Cardiac septum (tissue), 1 donor: ENCODE measurements around the gene RABL3. TPM values are rescaled to one million over a fixed set of nuclear protein-coding genes. Genes with fewer than 3 reads are reported as not detected.
"Not testable (repeated sequence)": the region's sequence is repeated elsewhere in the genome, so short reads cannot be mapped to it uniquely, and the experiment has no call there.

Experiments
- DNase-seq: peaks from one replicate; pipeline ENCODE4 v3.0.0-alpha.2; 2020; ENCODE audit warnings: low spot score
- intact Hi-C: fragments of 100-400 bp; cut with DNase I; formaldehyde crosslinking; loops from one replicate; pipeline ENCODE4 v1.14.0; 2022
- total RNA-seq: library from RNA; stranded (reverse); fragmentation: NEBNext Ultra II Directional; extraction: Animal tissue kit (Norgen Biotek cat#: 25700); gene quantifications from one replicate; pipeline ENCODE4 v1.2.1, GENCODE V29; 2021
- donor health status: DM: no; HTN: no; CAD: no.

The RABL3 gene
- total RNA-seq, 1 donor from 2014 or later = 22.8 TPM

- DNase-seq = no peak
- intact Hi-C loops = no loop called here
These were observed 52.9 kb downstream of the RABL3 start for GRCh38 chr3:120689395-120689794.

- no peak for DNase-seq
- intact Hi-C loops = no loop called here
These were observed 54.2 kb downstream of the RABL3 start for GRCh38 chr3:120688121-120688520.

DNA sequence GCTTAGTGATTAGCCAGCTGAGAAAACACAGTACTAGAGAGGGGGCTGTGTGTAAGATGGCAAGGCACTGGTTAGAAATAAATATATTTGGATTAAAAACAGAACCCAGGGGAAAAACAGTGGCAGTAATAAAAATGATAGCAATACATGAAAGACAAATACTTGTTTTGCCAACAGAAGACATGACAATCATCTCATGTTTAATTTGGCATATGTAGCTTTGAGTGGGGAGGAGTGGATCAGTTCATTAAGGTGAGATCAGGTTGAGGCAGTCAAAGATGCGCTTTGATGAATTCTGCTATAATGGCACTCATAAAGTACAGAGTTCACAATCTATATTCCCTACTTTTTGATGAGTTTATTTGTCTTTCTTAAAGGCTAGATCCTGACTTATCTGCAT, 56.9 kb downstream of the RABL3 start:
- intact Hi-C loops = no loop called here
- DNase-seq = no peak

- DNase-seq = no peak
- intact Hi-C loops = no loop called here
These were observed 57.4 kb downstream of the RABL3 start for GRCh38 chr3:120684896-120685295.

GRCh38 chr3:120683671-120684301, 58.5 kb downstream of the RABL3 start:
- DNase-seq = no peak
- intact Hi-C loops = no loop called here

DNA sequence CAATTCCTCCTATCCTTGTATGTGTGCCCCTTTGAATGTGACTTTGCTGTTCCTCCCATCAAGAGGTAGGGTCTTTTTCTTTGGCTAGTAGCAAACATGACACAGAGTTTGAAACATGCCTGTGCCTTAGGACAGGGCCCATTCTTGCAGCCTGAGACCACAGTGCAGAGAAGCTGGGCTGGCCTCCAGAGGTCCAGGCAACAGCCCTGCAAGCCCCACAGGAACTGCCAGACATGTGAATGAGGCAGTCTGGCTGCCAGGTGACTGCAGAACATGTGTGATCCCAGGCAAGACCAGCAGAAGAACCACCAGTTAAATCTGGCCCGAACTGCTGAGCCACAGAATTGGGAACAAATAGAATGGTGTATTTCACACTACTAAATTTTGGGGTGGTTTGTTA, 59.1 kb downstream of the RABL3 start:
- intact Hi-C loops = no loop called here
- no peak for DNase-seq

- no peak for DNase-seq
- intact Hi-C loops = no loop called here
These were observed 60.1 kb downstream of the RABL3 start, which contains the start of gene HGD for GRCh38 chr3:120682095-120682681. TSS of gene HGD (minus strand) at chr3:120682239. CDS start at chr3:120682111, 128 bp downstream.

GRCh38 chr3:120681506-120682038, 60.7 kb downstream of the RABL3 start:
- intact Hi-C loops = no loop called here
- no peak for DNase-seq

DNA sequence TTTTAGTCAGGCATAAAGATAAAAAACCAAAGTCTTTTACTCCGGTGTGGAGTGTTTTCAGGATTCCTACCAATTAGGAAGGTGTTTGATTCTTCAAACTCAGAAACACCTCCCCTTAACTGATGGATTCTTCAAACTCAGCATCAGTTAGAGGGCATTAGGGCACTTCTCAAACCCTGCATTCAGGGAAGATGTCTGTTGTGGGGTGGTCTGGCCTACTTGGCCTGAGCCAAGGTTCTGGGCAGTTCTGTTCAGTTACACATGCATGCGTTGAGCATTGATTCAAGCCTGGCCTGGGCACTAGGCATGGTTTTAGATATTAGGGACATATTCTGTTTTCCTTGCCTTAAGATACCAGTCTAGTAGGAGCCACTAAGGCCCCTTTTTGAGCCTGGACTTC, 61.3 kb downstream of the RABL3 start:
- intact Hi-C loops = no loop called here
- no peak for DNase-seq

DNA sequence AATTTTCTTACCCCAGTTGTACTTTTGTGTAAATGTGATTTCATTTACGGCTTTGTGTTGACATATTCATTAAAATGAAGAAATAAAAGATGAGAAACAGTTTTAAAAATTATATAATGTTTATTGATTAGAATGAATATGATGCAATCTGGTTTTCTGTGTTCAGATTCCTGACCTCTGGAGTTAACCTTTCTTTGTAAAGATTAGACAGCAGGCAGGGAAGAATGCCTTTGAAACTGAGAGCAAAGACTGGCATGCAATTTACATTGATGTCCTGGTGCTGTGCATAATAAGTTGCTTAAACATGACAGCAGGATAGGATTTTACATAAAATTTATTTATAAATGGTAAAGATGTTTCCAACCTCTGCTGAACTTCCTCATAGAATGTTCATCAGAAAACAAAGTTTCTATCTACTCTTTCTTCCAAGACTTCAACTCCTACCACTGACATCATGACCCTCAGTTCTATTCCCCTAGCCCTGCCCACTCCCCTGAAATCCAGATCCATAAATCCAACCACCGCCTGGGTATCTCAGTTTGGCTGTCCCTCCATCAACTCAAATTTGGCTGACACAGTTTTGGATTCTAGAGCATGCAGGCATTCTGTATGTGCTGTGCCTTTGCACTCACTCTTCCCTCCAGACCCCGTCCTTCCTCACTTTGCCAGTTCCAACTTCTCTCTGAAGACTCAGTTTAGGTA, 62.0 kb downstream of the RABL3 start:
- intact Hi-C loops = no loop called here
- DNase-seq = no peak

DNA sequence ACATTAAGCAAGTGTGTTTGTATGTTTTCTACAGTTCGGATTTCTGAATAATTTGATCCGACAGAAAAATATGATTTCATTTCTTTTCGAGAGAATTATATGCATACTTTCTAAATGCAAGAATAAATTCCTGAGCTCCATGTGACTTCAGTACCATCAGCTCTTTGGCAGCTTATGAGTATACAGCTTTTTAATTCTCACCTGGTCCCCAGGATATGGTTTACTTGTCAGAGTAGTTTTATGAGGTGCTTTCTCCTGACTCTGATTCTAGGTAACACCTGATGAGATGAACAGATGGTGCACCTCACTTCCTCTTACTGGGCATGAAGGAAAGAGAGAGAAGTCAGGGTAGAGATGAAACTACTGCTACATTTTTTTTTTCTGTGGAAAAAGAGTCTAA, 63.3 kb downstream of the RABL3 start:
- intact Hi-C loops = no loop called here
- DNase-seq = no peak

DNA sequence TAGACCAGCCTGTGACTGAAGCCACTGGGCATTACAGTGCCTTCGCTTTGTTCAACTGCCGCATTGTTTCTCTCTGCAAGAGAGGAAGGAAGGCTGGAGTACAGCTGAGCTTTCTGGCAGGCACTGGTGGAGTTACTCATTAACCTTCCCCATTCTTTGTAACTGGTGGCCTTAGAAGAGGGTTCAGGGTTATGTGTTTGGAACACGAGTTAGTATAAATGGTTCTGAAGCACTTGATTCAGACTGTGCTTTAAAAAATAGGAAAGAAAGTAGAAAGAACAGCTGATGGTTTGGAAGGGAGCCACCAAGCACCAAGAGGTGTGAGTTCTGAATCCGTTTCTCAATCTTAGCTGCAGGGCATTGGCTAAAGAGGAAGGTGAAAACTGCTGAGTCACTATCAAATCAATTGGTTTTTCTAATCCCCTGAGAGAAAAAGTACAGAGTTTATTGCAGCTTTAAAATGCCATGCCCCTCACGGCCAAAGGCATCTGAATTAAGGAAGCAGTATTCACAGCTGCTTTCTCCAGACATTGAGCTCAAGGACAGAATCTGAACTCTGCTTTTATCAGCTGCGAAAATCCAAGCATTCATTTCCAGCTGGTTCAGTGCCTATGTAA, 63.9 kb downstream of the RABL3 start:
- DNase-seq = no peak
- intact Hi-C loops = no loop called here

DNA sequence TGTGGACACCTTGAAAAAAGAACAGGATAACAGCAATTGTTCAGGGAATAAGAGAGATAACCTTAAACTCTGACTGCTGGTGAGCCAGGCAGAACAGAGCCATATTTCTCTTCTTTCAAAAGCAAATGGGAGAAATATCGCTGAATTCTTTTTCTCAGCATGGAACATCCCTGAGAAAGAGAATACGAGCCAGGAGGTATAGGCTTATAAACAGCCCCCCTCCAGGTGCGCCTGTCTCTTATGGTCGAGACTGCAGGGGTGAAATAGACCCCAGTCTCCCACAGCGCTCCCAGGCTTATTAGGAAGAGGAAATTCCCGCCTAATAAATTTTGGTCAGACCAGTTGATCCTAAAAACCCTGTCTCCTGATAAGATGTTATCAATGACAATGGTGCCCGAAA, 65.1 kb downstream of the RABL3 start:
- intact Hi-C loops, DNase-seq: not testable (repeated sequence)

- intact Hi-C loops = no loop called here
- DNase-seq = no peak
These were observed 69.2 kb downstream of the RABL3 start for GRCh38 chr3:120673116-120673515.

DNA sequence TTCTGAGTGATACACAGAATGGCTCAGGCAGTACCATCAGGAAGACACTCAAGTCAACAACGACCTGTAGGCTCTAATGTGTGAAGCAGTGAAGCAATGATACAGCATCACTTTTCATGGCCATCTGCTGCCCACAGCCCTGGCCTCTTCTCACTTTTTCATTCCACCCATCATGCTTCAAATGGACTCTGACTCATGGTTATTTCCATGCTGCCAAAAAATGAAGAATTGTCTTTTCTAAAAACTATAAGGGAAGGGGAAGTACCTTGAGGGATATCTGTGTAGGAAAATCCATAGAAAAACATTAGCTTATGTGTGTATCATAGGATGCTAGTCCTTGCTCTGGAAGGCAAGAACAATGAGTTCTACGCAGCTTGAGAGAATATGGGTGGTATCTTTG, 71.7 kb downstream of the RABL3 start:
- intact Hi-C loops = no loop called here
- no peak for DNase-seq

DNA sequence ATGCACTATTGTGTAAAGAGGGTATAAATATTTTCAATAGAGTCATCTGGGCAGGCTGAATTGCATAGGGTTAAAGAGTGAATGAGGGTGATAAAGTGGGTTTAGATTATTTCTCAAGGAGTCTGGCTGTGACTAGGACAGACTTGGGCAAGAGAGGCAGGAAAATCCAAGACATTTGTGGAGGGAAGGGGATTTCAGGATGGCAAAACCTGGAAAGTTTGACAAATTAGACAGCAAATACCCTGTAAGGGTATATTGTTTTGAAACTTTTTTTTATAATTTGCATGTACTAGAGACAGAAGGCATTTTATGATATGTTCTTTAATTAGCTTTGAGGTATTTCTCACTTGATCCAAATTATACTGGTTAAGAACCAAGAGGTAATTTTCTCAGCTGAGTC, 77.4 kb downstream of the RABL3 start:
- no peak for DNase-seq
- intact Hi-C loops = no loop called here

DNA sequence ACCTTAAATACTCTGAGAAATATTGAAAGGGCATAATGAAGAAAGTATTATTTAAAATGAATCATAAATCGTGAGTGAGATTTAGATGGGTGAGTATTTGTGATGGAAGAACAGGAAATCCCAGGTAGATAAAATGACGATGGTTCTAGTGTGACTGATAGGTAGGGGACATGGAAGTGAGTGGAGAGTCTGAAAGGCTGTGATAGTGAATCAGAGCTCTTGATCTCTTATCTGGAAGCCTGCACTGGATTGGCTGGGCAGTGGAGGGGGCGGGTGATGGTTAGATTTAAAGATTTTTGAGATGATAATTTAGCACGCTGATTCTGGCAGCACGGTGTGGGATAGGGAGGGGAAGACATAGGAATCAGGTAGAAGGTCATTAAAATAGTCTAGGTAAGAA, 80.4 kb downstream of the RABL3 start:
- no peak for DNase-seq
- intact Hi-C loops = no loop called here

DNA sequence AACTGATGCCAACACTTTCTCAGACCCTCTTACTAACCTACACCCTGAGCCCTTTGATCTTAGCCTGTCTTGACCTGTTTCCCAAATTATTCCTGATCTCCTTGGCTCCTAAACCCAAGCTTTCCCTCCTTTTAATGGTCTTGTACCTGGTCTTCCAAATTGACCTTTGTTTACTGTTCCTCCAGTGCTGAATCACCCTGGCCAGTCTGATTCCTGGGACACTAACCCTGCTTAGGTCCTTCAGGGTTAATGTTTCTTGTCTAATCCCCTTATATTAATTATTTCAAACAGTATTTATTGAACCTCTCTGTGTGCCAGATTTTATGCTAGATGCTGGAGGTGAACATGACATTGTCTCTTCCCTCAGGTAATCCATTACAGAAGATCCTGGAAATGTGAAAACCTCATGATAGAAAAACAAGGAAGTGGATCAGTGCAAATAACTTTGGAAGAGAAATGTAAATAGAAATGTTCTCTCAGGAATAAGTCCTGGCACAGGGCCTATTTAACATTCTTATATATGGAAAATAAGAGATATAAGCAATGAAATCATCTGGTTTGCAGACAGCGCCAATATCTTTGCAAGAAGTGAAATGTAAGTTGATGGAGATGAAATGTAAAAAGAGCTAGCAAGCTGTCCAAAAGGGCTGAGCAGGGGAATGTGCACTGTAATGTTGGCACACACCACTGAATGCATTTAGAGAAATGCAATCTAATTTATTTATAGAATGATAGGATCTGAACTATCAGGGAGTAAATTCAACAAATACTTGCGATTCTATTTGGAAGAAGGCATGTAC, 81.0 kb downstream of the RABL3 start:
- intact Hi-C loops = no loop called here
- no peak for DNase-seq

- intact Hi-C loops = no loop called here
- DNase-seq = no peak
These were observed 82.5 kb downstream of the RABL3 start for GRCh38 chr3:120659834-120660233.

- DNase-seq = no peak
- intact Hi-C loops = no loop called here
These were observed 83.0 kb downstream of the RABL3 start for GRCh38 chr3:120659285-120659684.
